Spleen (tissue), 7 donors: Measurements from ENCODE around the gene PIP4K2C.

Source experiments
- CTCF ChIP-seq, 11 experiments: fragments of 200-600 bp in 7 of 11; fragments of 450-650 bp in 4 of 11; sonication (generic) in 4 of 11; IDR thresholded peaks in 8 of 11; conservative IDR thresholded peaks in 3 of 11; 1 replicate in 7 of 11; 2 replicates in 4 of 11; pipeline versions ENCODE4 v1.4.0 to v1.8.0; 2016 to 2021; ENCODE audit warnings: antibody characterized with exemption in 11 of 11, inconsistent platforms in 4 of 11, mild to moderate bottlenecking in 1 of 11
- POLR2A ChIP-seq, 3 donors: fragments of 450-650 bp; IDR thresholded peaks; one replicate each; pipeline ENCODE4 v1.5.1; 2017; ENCODE audit warnings: antibody characterized with exemption in 3 of 3, mild to moderate bottlenecking in 1 of 3
- POLR2AphosphoS5 ChIP-seq, 3 donors: sonication (generic); formaldehyde crosslinking; IDR thresholded peaks; one replicate each; pipeline ENCODE4 v1.5.1; 2017; ENCODE audit warnings: antibody characterized with exemption in 3 of 3
- donor health status: DM: no; HTN: no; CAD: no; lungs with moderate emphysema.
- donor health status: DM: no; HTN: no; CAD: no.
- donor health status: DM: no; HTN: no; CAD: no.

GRCh38 chr12:57592551-57593165 is 1.7 kb downstream of the PIP4K2C start:
- TF ChIP-seq POLR2AphosphoS5 (IDR thresholded peaks at IDR 0.05) (no peak), CTCF (IDR thresholded peaks at IDR 0.05 in 8 of 11, conservative IDR thresholded peaks at IDR 0.05 in 3 of 11) (no peak), POLR2A (IDR thresholded peaks at IDR 0.05) (no peak)
